HG03039 (cell line): Measurements from ENCODE around the gene TMEM218.
"Not testable (repeated sequence)": the region's sequence is repeated elsewhere in the genome, so short reads cannot be mapped to it uniquely, and the experiment has no call there.

ENCODE experiments used
- ATAC-seq: cut with Tn5 transposase; IDR thresholded peaks from one replicate; pipeline ENCODE4 v1.9.1; 2021; ENCODE audit warnings: mild to moderate bottlenecking, moderate library complexity; ENCODE audit not compliant: unreplicated experiment

TMEM218 gene

DNA sequence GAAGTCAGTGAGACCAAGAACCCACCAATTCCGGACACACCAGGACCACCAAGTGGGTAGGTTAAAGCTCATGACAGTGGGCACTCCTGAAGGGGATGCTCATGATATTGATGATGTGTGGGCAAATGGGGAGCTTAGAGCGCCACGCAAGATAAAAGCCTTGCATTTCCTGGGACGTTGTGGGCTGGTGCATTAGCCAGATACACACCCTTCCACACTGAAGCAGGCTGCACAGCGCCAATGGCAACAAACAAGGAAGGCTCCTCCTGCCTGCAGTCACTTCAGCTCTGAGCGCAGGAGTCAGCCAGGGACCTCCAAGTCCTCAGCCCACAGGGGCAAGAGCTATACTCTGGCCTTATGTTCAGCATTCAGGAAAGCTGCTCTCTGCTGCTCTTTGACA lies 20.6 kb downstream of the TMEM218 start:
- no peak for ATAC-seq

DNA sequence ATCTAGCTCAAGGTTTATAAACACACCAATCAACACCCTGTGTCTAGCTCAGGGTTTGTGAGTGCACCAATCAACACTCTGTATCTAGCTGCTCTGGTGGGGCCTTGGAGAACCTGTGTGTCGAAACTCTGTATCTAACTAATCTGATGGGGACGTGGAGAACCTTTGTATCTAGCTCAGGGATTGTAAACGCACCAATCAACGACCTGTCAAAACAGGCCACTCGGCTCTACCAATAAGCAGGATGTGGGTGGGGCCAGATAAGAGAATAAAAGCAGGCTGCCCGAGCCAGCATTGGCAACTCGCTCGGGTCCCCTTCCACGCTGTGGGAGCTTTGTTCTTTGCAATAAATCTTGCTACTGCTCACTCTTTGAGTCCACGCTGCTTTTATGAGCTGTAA lies 21.3 kb downstream of the TMEM218 start:
- ATAC-seq: not testable (repeated sequence)

DNA sequence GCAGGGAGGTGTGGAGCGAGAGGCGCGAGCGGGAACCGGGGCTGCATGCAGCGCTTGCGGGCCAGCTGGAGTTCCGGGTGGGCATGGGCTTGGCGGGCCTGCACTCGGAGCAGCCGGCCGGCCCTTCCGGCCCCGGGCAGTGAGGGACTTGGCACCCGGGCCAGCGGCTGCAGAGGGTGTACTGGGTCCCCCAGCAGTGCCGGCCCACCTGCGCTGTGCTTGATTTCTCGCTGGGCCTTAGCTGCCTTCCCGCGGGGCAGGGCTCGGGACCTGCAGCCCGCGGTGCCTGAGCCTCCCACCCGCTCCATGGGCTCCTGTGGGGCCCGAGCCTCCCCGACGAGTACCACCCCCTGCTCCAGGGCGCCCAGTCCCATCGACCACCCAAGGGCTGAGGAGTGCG lies 21.9 kb downstream of the TMEM218 start:
- ATAC-seq: not testable (repeated sequence)

DNA sequence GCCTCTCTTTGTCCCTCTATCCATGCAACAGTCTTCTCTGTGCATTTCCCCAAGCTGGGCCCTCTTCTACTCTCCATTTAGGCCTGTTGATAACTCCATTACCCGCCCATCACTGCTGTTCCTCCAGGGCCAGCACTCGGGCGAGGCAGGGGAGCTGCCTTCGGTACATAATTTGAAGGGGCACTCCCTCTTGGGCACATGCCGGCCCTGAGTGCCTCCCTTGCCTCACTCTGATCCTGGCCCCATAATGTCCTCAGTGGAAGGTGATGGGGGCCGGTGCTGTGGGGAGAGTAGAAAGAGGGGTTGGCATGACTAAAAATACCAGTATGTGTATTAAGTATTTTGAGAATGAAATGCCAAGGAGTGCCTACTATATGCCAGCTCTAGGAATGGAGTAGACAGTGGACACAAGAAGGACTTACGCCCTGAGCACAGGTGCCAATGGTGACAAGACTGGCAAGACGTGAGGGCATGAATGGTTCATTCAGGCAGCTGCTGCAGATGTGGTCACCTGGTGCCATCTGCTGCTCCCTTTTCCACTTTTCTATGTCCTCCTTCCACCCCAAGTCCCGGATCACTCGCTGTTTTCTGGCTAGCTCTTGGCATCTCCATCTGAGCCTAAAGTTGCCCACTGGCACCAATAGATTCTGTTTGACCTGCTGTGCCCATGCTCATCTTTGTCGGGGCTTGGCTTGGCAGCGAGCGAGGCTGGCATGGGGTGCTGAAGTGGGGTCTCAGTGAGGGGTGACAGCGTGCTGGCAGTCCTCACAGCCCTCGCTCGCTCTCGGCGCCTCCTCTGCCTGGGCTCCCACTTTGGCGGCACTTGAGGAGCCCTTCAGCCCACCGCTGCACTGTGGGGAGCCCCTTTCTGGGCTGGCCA lies 22.6 kb downstream of the TMEM218 start:
- ATAC-seq: no peak

DNA sequence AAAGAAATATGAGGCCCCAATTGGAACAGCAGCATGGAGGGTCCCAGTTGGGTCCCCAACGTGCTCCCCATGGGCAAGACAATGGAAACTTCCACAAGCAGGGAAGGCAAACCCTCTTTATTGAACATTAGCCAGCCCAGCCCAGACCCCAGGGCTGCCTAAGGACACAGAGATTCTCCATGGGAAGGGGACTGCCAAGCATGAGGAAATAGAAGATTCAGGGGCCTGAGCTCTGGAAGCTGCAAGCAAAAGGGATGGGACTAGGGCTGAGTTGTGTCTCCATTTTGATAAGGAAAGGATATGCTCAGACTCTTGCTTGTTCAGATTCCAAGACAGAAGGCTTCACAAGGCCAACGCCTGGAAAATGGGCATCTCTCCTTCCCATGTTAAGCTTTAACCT lies 23.3 kb downstream of the TMEM218 start:
- no peak for ATAC-seq

DNA sequence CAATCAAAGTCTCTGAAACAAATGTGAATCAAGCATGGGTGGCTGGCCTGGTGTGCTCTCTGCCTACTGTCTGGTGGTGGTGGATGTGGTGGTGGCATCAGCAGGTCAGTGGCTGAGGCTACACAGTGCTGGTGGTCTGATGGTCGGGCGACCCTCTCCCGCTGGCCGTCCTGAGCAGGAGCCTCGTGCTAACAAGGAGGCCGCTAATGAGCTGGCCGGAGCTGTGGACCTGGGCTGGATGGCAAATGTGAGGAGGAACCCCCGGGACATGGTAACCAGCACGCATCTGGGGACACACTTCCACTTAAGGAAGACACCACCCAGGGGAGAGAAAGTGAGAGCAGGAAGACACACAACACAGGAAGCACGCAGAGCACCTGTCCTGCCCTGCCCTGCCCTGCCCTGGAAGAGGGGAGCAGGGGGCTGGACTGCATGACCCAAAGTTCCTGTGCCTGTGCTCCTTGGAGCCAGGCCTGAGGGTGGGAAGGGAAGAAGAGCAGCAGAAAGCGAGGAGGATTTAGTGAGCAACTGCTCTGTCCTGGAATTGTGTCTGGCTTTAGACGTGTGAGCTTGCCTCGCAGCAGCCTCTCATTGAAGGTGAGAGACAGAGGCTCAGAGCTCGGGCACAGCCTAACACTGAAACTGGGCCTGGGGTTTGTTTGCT lies 24.7 kb downstream of the TMEM218 start:
- ATAC-seq: no peak

DNA sequence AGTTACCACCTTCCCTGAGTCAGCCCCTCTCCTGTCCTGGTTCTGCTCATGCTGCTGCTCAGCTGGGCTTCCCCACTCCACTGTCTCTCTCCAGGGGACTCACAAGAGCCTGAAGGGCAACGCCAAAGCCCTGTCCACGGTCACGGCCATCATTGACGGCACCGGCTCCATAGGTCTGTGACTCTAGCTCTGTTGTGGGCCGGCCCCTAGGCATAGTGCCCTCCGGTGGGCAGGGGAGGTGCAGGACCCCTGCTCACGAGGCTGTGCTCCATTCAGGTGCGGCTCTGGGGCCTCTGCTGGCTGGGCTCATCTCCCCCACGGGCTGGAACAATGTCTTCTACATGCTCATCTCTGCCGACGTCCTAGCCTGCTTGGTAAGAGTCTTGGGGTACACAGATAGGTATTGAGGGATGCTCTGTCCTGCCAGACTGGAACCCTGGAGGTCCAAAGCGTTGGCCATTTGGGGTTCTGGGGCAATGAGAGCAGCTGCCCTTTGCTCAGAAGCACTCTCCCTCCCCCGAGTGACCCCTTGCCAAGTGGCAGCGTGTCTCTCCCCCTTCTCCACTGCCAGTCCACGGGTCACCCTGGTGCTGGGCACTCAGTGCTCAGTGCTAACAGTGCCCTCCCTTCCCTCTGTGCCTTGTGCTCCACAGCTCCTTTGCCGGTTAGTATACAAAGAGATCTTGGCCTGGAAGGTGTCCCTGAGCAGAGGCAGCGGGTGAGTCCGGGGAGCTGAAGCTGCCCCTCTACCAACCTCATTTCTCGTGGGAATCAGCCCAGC lies 25.9 kb downstream of the TMEM218 start:
- no peak for ATAC-seq

DNA sequence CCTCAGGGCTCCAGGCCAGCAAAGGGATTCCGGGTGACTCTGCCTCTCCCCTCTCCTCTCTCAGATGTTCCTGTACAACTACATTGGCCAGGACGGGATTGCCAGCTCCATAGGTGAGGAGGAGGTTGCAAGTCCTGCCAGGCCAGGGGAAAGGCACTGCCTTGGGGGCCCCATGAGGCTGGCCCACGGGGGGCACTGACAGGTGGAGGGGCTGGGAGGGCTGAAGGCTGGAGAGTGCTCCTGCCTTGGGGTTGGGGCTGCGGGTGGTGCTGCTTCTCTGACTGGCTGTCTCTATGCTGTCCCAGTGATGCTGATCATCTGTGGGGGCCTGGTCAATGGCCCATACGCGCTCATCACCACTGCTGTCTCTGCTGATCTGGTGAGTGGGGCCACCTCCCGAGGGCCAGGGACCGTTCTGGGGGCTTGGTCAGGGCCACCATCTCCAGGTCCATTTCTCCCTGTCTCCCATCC lies 26.6 kb downstream of the TMEM218 start:
- no peak for ATAC-seq

DNA sequence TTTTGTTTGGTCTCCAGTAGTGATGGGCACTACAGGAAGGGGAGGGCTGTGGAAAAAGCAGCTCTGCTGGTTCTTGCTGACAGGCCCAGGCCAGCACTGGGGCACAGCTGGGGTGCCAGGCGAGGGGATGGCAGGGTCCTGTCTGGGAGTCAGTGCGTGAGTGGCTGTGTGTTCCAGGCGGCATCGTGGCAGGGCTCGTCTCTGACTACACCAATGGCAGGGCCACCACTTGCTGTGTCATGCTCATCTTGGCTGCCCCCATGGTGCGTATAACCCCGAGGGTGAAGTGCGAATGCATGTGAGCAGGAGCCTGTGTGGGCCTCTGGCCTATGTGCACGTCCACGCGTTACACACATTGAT lies 27.4 kb downstream of the TMEM218 start:
- no peak for ATAC-seq

DNA sequence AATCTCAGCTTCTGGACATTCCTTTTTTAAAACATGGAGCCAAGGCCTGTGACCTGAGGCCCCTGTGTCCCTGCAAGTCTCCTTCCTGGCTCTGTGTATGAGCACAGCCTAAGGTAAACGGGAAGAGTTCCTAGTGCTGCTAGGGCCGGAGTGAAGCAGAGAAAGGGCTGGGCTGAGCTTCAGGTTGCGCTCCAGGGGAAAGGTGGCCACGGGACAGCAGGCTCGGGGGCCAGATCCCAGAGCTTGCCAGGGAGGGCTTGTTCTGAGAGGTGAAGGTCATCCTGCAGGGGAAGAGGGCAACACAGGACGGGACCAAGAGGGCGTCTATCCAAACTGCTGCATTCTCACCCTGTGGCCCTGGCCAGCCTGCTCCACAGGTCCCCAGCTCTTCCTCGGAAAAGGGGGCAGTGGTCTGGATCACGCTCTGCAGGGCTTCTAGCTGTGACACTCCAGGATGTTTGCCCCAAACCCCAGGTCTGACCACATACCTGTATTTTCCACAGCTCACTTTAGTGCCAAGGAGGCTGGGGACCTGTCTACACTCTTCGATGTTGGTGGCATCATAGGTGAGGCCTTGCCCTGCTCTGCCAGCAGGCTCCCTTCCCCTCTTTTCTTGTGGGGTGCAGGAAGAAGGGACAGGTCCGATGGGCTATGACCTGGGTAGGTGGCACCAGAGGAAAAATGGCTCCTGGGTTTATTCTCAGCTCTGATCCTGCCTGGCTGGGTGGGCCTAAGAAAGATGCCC lies 27.9 kb downstream of the TMEM218 start:
- ATAC-seq: no peak

DNA sequence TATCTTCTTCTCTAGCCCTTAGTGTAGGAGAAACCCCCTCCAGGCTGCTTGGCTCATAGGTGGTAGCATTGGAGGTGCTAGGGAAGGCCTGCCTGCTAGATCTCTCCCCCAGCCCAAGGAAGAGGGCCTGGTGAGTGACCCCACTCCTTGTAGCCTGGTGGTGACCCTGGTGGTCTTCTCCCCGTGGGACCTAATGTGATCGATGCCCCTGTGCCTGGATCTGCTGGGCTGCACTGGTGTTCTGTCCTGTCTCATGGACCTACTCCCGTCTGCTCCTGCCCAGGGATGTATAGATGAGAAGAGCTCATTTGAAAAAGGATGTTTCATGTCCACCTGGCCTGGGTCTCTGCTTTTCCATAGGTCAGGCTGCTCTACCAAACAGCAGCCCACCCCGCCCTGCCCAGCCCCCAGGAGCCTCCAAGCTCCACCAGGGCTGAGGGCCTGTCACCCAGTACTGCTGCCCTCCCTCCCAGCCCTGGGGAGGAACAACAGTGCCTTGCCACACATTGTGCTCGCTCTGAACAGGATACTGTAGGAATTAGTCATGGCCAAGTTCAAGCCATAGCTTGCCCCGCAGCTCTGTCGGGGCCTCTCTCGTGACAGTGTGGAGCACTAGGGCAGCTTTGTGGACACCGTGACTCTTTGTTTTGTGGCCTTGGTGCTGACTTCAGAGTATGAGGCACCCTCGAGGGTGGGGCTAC lies 28.7 kb downstream of the TMEM218 start:
- no peak for ATAC-seq

DNA sequence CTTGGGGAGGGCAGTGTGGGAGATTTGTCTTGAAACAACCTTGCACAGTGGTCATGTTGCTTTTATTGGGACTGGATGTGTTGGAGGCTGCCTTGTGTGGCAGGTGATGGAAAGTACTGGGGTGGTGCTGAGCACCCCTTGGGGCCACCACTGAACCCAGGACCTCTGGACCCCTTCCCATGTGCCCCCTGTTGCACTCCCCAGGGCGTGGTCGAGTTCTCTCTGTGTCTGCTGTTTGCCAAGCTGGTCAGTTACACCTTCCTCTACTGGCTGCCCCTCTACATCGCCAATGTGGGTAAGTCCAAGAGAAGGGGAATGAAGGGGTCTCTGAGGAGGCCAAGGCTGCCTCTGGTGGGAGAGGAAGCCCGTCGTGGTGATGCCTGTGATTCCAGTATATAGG lies 29.4 kb downstream of the TMEM218 start:
- ATAC-seq: no peak

DNA sequence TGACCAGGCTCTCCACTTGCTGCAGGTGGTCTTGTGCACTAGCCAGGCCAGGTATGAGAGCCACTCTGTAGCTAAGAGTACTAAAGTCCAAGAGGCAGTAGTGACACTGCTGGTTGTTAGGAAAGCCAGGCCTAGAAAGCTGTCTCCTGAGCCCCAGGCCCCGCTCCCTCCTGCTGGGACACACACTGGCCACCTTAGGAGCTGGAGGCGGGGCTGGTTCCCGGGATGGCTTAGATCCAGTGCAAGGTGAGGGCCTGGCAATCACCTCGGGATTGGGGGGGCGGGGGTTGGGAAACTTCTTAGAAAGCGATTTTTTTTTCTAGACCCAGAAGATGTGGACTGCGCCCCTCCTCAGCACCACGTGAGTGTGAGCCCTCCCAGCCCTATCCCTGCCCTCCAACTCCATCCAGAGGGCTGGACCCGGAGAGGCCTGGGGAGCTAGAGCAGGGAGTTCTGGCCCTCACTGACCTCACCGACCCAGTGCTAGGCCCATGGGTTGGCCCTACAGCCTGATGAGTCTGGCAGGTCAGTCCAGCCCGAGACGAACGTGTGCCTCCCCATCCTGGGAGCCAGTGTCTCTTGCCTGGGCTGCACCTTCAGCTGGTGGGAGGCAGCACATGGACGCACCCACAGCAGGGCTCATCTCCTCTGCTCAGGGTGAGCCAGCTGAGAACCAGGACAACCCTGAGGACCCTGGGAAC lies 30.2 kb downstream of the TMEM218 start:
- ATAC-seq: no peak

DNA sequence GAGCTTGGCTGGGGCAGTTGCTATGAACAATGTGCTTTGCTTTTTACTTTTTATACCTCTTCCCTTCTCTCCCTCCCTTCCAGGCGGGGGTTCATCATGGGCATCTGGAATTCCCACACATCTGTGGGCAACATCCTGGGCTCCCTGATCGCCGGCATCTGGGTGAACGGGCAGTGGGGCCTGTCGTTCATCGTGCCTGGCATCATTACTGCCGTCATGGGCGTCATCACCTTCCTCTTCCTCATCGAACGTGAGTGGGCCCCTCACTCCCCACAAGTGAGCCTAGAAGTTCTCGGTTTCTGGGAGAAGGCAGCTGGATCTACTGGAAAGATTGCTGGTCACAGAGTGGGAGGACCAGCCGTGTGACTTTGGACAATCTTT lies 30.9 kb downstream of the TMEM218 start:
- ATAC-seq: no peak

DNA sequence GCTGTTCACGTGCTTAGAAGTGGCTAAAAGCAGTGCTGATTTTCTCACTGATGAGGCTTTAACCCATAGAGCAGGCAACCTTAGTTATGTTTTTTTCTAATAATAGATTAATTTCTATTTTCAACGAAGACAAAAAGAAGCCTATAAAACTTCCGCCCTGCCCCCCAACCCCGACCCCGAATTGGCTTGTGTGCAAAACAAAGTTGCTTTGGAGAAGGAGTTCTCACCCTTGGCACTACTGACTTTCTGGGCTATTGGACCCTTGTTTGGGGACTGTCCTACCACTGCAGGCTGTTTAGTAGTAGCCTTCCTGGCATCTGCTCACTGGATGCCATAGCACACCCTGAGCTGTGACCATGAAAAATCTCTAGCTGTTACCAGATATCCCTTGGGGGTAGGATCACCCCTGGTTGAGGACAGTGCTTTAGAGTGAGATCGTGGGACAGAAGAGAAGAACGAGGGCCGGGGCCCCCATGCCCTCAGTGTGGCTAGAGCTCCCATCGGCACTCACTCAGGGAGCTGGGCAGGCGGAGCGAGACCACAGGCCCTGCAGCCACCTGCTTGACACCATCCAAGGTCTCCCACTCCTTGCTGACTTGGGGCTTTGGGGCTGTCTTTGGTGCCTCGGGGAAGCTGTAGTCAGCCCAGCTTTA lies 31.4 kb downstream of the TMEM218 start:
- ATAC-seq: no peak

DNA sequence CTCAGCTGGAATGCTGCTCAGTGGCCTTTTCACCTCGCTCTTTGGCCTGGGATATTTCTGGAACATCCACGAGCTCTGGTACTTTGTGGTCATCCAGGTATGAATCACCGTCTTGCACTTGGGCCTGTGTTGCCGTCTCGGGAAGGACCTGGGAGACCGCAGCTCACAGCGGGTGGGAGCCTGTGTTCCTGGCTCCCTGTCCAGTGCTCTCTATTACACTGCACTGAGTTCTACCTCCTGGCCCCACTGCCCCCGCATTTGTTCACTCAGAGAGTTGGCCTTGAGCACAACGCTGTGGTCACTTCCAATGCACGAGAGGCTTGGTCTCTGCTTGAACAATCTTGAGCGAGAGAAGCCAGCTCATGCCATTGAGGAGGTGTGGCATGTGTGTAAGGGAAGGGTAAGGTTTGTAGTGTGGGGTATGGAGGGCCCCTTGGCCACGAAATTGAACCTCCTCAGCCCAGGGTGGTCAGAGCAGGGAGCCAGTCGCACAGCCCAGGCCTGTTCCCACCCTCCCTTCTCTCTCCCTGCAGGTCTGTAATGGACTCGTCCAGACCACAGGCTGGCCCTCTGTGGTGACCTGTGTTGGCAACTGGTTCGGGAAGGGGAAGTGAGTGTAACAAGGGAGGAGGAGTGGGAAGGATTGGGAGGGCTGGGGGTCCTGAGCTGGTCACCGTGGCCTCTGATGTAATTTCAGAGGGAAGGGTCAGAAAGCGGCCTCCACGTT lies 32.1 kb downstream of the TMEM218 start:
- ATAC-seq: no peak

DNA sequence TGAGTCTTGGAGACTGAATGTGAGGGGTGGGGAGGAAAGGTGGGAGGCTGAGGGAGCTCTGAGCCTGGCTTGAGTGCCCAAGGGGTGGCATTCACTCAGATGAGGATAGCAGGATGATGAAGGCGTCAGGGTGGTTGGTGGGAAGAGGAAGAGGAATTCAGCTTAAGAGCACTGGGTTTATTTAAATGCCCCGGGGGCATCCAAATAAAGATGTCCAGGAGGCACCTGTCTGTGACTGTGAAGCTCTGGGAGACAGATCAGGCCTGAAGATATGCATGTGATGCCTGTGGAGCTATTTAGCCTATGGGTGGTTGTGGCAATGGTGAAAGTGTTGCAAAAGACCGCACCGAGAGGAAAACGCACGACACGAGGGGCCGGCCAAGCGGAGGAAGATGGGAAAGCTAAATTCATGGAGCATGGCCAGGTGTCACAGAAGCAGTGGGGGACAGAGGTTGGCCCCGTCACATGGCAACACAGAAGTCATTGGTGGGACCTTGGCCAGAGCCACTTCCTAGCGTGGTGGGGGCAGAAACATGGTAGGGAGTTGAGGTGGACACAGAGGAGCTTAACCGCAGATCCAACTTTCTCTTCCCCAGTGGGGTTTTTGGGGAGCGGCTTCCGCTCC lies 32.8 kb downstream of the TMEM218 start:
- ATAC-seq: no peak

DNA sequence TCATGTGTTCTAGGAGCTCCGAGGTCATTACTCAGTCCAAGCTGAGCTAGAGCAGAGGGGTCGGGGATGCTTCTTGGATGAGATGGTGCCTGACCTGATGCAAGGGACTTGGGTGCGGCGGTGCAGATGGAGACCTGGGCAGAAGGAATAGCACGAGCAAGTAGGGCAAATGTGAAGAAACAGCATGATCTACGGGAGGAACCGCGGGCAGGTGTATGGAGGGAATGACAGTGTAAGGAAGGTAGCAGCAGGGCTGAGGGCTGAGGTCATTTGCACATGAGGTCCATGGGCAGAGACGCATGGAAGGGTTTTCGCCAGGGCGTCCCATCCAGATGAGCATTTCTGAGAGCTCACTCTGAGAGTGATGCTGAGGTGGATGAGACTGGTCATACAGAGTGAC lies 33.4 kb downstream of the TMEM218 start:
- no peak for ATAC-seq
